ENCODE results near the gene SMYD3. TPM values are rescaled to one million over a fixed set of nuclear protein-coding genes. Genes with fewer than 3 reads are reported as not detected.
A peak's percentile ranks its signal among the peaks of the same experiment; 100 is the strongest.
"Not testable (repeated sequence)": the region's sequence is repeated elsewhere in the genome, so short reads cannot be mapped to it uniquely, and the experiment has no call there.

The SMYD3 gene
- total RNA-seq, 1 donor from 2014 or later = 26.7 TPM

- no peak for DNase-seq (ENCODE audit: low read depth, low spot score)
Observed at GRCh38 chr1:245963649-245964048, 543.4 kb downstream of the SMYD3 start.

- DNase-seq (ENCODE audit: low read depth, low spot score) = no peak
Observed at GRCh38 chr1:245962453-245962852, 544.6 kb downstream of the SMYD3 start.

- DNase-seq (ENCODE audit: low read depth, low spot score) = no peak
Observed at GRCh38 chr1:245961137-245961540, 545.9 kb downstream of the SMYD3 start.

GRCh38 chr1:245960171-245960570, 546.9 kb downstream of the SMYD3 start:
- no peak for DNase-seq (ENCODE audit: low read depth, low spot score)

GRCh38 chr1:245958016-245958415, 549.1 kb downstream of the SMYD3 start:
- no peak for DNase-seq (ENCODE audit: low read depth, low spot score)

- no peak for DNase-seq (ENCODE audit: low read depth, low spot score)
Observed at GRCh38 chr1:245957427-245957826, 549.7 kb downstream of the SMYD3 start.

GRCh38 chr1:245956225-245956624, 550.9 kb downstream of the SMYD3 start:
- peak; percentile 10 for DNase-seq (ENCODE audit: low read depth, low spot score)

- no peak for DNase-seq (ENCODE audit: low read depth, low spot score)
Observed at GRCh38 chr1:245953876-245954660, 553.0 kb downstream of the SMYD3 start.

GRCh38 chr1:245952383-245953026, 554.6 kb downstream of the SMYD3 start:
- DNase-seq (ENCODE audit: low read depth, low spot score) = no peak

- DNase-seq (ENCODE audit: low read depth, low spot score) = no peak
Observed at GRCh38 chr1:245948786-245949185, 558.3 kb downstream of the SMYD3 start.

GRCh38 chr1:245946905-245947304, 560.2 kb downstream of the SMYD3 start:
- DNase-seq (ENCODE audit: low read depth, low spot score) = no peak

- not testable (repeated sequence) for DNase-seq (ENCODE audit: low read depth, low spot score)
Observed at GRCh38 chr1:245945136-245945535, 561.9 kb downstream of the SMYD3 start.

GRCh38 chr1:245942856-245943255, 564.2 kb downstream of the SMYD3 start:
- no peak for DNase-seq (ENCODE audit: low read depth, low spot score)

GRCh38 chr1:245941771-245942170, 565.3 kb downstream of the SMYD3 start:
- DNase-seq (ENCODE audit: low read depth, low spot score) = not testable (repeated sequence)

- DNase-seq (ENCODE audit: low read depth, low spot score) = no peak
Observed at GRCh38 chr1:245939756-245940345, 567.2 kb downstream of the SMYD3 start.

GRCh38 chr1:245938046-245938435, 569.0 kb downstream of the SMYD3 start:
- DNase-seq (ENCODE audit: low read depth, low spot score) = no peak

GRCh38 chr1:245937316-245938045, 569.6 kb downstream of the SMYD3 start:
- DNase-seq (ENCODE audit: low read depth, low spot score) = no peak

- no peak for DNase-seq (ENCODE audit: low read depth, low spot score)
Observed at GRCh38 chr1:245934409-245934808, 572.7 kb downstream of the SMYD3 start.

GRCh38 chr1:245933431-245934045, 573.5 kb downstream of the SMYD3 start:
- no peak for DNase-seq (ENCODE audit: low read depth, low spot score)

GRCh38 chr1:245932302-245932972, 574.6 kb downstream of the SMYD3 start:
- DNase-seq (ENCODE audit: low read depth, low spot score) = no peak

GRCh38 chr1:245931450-245931849, 575.6 kb downstream of the SMYD3 start:
- no peak for DNase-seq (ENCODE audit: low read depth, low spot score)

Measured in pulmonary artery endothelial cell (primary cell).